Activated effector memory CD4-positive, alpha-beta T cell treated with anti-CD3 and anti-CD28 coated beads, Interleukin-2, amount 50 U/mL, for 16 hours (primary cell): ENCODE data around the gene WNT6.

ENCODE experiments used
- DNase-seq: peaks from one replicate; pipeline ENCODE4 v3.0.0-alpha.2; 2020

The WNT6 gene

DNA sequence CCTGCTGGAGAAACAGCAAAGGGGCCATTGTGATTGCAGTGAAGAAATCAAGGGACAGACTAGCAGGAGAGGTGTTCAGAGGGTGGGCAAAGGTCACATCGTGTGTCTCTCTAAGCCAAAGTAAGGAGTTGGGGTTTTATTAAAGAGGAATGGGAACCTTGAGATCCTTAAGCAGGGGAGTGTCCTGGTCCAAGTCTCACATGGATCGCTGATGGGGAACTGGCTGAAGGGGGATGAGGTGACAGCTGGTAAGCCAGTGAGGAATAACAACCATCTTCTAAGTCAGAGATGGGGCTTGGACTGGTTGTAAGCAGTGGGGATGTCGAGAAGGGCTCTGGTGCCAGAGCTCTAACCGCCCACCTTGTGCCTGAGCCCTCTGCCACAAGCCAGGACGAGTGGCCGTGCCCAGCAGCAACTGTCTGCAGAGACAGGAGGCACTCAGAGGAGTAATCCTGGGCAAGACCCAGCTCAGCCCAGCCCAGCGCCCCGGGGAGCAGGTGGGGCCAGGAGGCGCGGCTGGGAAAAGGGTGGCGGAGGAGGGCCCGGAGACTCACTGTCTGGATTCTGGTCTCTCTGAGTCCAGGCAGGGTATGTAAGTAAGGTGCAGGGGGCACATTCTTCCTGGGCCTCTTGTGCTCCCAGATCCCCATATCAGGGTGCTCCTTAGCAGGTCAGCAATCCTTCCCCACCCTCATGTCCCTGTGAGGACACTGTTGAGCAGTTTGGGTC is 34.7 kb downstream of the WNT6 start:
- no peak for DNase-seq

DNA sequence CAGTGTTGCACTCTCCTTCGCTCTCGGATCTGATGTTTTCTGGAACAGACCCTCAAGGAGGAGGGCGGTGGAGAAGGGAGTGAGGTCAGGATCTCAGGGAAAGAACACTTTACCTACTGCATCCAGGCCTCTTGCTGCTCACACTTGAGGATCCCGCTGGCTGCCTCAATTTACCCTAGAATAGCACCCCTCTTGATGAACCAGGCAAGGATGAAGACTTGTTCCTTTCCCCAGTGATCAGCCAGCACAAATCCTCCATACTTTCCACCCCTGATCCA is 35.2 kb downstream of the WNT6 start:
- no peak for DNase-seq

DNA sequence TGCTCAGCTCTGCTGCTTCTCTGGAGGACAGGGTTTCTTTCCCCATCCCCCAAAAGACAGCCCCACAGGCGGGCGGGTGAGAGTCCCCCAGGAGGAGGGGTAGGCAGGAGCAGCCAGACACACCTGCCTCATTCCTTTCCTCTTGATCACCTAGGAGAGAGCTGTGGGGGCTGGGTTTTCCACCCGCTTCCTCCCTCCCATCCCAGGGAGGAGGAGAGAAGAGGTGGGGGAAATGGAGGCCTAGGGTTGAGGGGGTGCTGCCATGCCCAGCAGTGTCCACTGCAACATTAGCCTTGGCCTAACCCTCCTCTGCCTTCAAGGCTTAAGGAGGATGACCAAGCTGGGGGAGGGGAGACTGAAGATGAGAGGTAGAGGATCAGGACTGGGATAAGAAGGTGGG is 35.7 kb downstream of the WNT6 start:
- DNase-seq: no peak

DNA sequence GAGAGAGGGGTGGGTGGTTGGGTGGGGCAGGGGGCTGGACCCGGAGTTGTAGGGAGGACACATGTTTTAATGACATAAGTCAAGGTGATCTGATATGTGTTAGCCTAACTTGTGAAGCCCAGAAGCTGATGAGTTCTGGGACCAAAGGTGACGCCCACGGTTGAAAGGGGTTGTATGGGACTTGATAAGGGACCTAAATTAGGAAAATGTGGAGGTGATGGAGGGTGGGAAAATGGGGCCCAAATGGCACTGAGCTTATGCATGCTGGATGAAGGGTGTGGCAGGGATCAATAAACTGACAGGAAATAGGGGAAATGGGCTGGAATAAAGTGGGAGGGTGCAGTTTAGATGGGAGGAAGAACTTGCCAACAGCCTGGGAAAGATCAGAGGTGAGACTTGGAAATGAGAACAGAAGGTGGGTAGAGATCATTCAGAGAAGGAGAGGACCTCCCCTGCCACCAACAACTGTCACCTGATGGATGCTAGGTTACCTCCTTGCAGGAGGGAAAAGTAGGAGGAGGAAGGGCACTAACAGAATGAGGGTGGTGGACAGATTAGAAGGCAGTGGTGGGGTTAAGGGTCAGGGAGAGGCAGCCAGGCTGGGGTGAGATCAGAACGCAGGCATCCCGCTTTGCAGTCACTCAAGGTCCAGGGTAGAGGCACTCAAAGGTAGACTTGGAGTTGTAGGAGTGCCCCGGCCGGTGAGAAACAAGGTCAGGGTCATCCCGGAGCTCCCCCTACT is 36.3 kb downstream of the WNT6 start:
- DNase-seq: no peak

DNA sequence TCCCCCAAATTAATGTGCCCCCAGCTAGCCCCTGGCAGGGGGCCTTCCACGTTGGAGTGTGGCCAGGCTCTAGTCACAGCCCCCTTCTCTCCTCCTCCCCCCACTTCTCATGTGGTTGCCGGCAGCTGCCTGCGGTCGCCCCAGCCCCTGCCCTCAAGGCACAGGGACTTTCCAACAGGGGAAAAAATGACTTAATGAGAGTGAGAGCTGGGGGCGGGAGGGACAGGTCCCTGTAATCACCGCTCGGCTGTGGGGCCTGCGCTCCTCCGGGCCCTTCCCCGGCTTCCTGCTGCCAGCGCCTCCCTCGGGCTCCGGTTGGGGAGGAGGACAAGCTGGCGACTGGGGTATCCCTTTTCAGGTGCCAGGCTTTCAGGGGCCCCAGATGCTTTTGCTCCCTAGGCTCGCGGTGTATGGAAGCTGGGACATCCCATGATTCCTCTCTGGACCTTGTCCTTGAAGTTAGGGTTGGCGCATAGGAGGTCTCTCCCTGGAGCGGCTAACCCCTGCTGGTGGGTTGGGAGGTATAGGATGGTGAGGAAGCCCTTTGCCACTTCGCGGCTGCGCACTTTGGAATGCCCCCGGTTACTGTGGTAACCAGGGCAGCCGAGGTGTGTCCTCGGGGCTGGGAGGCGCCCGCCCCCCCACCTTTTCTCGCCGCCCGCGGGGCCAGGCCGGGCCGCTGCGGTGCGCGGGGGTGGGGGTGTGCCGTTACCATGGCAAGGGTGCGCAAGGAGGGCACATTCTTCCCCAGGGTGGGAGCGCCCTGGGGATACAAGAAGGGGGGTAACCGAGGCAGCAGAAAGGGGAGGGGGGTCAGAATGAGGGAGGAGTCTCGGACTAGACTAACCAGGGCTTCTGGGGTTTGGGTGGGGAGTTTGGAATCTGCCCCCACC is 37.1 kb downstream of the WNT6 start:
- peak; percentile 95 for DNase-seq

DNA sequence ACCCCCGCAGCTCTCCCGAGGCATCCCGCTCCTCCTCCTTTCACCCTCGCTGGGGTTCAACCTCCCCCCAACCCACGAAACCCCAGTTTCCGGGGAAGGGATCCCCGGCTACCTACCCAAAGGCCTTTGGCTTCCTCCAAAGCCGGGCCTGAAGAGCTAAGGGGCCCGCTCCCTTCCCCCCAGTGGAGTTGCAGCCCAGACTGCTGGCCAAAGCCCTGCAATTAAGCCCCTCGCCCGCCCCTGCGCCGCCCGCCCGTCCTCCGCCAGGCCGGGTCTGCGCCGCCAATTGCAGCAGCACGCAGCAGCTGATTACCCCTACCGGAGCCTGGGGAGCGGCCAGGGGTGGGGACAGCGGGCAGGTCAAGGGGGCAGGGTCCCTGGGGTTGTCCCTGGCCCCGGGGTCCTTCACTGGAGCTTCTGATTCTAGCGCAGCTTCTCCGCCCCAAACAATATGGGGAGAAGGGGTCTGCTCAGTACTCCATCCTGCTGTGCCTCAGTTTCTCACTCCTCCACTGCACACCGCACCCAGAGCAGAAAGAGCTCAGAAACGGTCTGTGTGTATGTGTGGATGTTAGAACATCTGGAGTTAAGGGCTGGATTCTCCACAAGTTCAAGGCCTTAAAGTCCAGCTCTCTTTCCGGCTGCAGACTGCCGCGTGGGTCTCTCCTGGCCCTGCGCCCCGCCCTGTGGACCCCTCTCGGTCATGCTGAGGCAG is 37.9 kb downstream of the WNT6 start:
- peak; percentile 78 for DNase-seq

DNA sequence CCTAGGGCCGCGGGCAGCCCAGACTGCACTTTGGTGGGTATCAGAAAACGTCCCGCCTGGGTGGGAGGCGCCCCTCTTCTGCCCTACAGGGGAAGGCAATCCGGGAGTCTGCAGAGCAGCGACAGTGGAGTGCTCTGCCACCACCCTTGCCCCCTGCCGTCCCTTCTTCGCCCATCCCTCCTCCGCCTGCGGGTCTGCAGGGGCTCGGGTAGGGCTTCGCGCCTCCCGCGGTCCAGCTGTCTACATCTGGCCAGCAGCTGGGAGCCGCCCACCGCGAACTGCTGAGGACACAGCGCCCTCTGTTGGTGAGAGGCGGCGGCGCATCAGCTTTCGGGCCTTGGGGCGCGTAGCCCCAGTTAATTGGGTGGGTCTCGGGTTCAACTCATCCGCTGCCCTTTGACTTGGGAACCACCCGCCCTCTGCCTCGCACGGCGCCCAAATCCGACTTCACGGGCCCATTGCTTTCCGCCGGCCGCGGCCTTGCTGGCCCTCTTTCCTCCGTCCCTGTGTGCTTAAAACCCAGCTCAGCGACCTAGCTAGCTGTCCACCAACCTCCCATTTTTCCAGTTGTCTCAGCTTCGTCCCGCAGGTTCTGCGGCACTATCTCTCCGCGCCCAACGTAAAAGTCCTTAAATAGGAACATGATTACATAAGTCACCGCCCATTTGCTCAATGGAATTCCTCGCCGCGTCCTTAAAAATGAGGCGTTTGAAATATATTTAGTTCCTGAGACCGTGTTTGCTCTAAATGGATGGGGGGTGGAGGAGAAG is 38.7 kb downstream of the WNT6 start:
- peak; percentile 95 for DNase-seq

DNA sequence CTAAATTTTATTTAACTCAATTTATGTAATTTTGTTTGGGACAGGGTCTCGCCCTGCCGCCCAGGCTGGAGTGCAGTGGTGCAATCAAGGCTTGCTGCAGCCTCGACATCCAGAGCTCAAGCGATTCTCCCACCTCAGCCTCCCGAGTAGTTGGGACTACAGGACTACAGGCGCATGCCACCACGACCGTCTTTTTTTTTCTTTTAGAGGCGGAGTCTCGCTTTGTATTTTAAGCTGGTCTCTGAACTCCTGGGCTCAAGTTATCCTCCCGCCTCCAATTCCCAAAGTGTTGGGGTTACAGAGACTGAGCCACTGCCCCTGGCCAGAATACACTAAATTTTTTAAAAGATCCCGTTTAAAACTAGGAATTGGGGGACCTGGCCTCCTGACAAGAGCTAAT is 39.5 kb downstream of the WNT6 start:
- no peak for DNase-seq

DNA sequence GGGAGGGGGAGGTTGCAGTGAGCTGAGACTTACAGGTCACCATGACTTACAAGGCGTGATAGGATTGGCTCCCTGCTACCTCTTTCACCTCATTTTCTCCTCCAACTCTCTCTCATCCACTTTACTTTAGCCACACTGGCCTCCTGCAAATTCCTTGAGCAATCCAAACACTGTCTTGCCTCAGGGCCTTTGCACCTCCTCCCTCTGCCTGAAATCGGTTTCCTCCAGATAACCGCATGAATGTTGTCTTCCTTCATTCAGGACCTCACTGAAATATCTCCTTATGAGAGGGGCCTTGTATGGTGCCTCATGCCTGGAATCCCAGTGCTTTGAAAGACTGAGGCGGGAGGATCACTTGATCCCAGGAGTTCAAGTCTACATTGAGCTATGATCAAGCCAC is 42.8 kb downstream of the WNT6 start:
- no peak for DNase-seq

DNA sequence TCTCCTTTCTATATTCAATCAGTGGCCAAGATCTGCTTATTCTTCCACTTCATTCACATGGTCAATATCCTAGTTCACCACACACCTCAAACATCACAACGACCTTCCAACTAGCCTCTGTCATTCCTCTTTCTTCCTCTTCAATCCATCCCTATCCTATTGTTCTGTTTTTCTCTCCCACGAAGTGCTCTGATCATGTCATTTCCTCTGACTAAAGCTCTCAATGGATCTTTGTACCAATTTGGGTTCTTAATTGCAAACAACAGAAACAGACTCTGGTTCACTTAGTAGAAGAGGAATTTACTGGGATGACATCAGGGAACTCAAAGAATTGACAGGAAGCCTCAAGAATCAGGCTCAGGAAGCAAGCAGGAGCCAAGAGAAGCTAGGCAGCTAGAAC is 44.6 kb downstream of the WNT6 start:
- DNase-seq: no peak

DNA sequence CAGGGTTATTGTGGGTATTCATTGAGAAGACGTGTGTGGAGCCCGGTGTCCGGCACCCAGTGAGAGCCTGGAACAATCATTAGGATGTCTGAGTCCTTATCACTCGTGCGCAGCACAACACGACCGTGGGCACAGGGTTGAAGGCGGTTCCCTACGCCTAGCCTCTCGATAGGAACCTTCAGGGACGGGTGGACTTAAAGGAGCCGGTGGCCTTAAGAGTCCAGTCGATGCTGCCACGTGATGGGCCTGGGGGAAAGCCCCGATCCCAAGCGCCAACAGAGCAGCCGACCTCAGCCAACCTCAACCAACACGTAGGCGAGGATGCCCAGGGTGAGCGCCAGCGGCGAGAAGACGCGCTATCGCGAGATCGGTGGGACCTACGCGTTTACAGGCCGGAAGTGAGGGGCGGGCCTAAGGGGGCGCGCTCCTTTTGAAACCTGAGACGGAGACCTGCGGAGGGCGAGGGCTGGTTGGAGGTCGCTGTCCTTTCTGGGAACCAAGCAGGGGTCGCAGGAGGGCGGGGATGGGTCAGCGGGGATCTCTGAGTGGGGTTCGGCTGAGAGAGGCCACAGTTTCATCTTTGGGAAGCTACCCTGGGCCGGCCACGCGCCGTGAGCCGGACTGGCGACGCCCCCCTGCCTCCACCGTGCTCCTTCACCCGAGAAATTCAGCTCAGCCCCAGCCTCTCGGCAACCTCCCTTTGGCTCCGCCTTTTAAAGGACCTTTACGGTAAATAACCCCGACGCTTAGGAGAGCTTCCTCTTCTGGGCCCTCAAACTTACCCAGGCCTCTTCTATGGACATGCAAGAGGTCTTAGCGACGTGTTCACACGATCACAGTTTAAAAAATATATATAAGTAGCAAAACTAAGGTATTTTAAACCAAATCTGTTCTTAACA is 49.4 kb downstream of the WNT6 start:
- DNase-seq: peak; percentile 95

DNA sequence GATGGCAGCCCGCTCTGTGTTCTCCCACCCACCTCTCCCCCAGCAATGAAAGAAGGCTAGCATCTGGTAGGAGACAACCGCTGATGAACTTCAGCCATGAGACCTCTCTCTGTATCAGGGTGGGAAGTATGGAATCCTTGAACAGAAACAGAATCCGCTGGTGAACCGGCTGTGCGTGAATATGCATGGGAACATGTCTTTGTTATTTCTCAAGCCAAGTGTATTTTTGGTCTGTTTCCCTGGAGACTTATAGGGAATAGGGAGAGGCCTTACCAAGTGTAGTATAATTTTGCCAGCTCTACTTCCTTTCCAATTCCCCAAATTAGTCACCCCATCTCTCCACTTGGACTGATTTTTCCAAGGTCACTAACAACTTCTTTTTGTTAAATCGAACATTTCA is 51.1 kb downstream of the WNT6 start:
- no peak for DNase-seq

DNA sequence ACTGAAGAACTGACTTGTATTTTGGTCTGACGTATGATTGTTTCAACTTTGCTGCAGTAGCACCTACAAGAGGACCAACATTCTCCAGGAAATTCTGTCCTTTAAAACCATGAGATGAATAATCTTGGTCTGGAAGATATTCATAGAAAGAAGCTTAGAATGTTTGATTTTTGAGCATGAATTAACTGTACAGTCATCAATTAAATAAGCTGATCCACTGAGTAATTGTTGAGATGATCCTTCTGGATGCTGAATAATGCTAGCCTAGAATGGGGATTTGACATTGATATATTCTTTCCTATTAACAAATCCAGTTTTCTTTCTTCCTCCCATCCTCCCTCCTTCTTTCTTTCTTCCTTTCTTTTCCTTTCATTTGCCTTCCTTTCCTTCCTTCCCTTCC is 60.9 kb downstream of the WNT6 start:
- DNase-seq: no peak
